ENCODE measurements around the gene DAAM2.

DAAM2 gene

GRCh38 chr6:39889229-39889628 is 97.1 kb downstream of the DAAM2 start:
- FAIRE-seq = no peak

DNA sequence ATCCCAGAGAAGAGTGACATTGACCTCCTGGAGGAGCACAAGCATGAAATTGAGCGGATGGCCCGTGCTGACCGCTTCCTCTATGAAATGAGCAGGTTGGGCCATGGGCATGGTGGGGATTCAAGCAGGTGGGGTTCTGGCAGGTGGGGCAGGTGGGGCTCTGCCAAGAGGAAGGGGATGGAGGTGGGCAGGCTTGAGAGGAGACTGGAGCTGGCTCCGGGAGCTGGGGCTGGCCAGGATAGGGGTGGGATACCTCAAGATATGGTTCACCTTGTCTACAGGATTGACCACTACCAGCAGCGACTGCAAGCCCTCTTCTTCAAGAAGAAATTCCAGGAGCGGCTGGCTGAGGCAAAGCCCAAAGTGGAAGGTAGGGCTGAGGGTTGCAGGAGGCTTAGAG is 99.2 kb downstream of the DAAM2 start:
- FAIRE-seq = no peak

- FAIRE-seq = no peak
These were observed 99.8 kb downstream of the DAAM2 start for GRCh38 chr6:39891976-39892375.

DNA sequence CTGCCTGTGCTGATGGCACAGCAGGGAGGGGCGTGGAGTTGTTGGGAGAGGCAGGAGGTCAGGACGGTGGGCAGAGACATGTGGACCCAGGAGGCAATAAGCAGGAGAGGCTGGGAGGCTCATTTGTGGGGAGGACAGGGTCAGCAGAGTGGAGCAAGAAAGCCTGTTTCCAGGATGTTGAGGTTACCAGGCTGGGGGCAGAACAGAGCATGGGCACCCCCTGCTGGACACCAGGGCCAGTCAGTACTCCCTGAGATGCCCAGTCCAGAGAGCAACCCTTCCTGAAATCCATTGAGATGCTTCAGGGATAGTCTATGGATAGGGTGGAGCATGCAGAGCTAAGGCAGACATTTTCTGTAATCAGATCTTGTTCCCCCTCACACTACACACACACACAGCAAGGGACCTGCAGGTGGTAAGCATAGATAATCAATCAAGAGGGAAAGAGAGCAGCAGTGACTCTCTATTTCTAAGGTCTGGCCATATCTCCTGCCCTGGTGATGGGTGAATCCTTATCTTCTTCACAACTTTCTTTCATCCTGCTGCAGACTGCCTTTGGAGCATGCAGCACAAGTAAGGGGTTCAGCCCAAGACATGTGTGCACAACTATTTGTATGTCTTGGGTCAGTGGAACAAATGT is 100.4 kb downstream of the DAAM2 start:
- no peak for FAIRE-seq

DNA sequence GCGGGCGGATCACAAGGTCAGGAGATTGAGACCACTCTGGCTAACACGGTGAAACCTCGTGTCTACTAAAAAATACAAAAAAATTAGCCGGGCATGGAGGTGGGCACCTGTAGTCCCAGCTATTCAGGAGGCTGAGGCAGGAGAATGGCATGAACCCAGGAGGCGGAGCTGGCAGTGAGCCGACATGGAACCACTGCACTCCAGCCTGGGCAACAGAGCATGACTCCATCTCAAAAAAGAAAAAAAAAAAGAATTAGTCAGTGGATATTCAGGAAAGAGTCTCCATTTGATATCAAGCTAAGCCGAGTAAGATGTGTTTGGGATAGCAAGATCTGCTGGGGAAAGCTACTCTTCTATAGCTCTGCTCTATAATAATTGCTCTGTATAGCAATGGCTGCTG is 101.1 kb downstream of the DAAM2 start:
- FAIRE-seq = no peak

GRCh38 chr6:39896701-39897100 is 104.5 kb downstream of the DAAM2 start:
- no peak for FAIRE-seq

DNA sequence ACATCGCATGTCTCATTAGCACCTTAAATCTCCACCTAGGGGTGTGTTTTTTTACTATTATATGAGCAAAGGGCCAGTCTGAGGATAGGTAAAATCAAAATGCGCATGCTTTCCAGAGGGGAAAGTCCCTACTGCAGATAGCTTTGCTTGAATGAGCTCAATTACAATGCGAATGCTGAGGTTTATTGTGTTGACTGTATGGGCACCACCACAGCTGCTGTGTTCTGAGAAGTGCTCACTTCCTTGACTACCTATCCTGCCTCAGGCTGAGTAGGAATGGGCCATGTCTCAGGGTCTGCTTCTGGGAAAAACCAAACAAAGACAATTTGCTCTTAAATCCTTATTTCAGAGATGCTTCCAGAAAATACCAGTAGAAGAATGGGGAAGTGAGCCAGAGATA is 105.5 kb downstream of the DAAM2 start:
- no peak for FAIRE-seq

- FAIRE-seq = no peak
These were observed 106.4 kb downstream of the DAAM2 start for GRCh38 chr6:39898625-39899024.

DNA sequence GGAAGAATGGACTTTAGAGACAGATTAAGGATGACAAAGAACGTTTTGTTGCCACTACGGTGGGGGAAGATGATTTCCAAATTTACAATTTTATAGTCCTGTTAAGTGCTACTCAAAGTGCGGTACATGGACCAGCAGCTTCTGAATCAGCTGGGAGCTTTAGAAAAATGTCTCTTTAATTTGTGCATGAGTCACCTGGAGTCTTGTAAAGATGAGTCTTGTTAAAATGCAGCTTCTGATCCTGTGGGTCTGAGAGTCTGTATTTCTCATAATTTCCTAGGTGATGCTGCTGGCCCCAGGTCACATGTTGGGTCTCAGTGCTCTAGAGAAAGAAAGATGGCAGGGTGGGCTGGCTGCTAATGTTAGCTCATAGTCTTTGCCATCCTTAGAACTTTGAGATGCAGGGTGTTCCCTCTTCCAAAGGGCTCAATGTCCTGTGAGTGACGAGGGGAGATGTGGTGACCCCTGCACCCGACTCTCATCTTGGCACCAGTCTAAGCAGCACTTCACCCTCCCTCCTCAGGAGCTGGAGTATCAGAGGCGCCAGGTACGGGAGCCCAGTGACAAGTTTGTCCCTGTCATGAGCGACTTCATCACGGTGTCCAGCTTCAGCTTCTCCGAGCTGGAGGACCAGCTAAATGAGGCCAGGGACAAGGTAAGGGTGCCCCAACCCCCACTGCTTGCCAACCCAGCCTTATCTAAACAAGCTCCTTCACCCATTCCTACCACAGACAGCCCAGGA is 107.5 kb downstream of the DAAM2 start:
- no peak for FAIRE-seq

GRCh38 chr6:39901116-39901655 is 109.0 kb downstream of the DAAM2 start:
- FAIRE-seq = no peak

DNA sequence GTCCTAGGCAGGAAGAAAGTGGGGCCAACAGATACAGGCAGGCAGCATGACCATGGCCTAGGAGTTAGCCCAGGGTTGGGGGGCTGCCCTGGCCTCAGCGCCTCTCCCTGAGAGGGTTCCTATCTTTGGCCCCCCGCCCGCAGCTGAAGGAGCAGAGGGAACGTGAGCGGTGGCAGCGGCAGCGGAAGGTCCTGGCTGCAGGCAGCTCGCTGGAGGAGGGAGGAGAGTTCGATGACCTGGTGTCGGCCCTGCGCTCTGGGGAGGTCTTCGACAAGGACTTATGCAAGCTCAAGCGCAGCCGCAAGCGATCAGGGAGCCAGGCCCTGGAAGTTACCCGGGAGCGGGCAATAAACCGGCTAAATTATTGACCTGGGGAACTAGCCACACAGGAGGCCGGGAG is 109.5 kb downstream of the DAAM2 start:
- FAIRE-seq = no peak

DNA sequence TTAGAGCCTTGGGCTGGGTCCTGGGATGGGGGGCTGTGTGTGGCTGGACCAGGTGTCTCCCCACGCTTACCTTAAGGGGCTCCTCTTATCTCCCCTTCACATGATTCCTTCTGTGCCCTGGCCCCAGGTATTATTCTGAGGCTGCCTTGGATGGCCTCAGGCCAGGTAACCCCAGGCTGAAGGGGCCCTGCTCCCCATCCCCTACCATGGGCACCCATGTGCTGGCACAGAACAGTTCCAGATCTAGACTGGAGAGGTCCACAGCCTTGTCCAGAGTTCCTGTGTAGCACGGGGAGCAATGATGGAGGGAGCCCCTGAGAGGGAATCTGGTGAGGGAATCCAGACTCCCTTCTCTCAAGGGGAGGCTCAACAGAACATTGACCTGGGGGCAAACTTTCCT is 110.0 kb downstream of the DAAM2 start:
- no peak for FAIRE-seq

- no peak for FAIRE-seq
These were observed 110.8 kb downstream of the DAAM2 start for GRCh38 chr6:39902786-39903465.

GRCh38 chr6:39903656-39904055 is 111.5 kb downstream of the DAAM2 start:
- no peak for FAIRE-seq

GRCh38 chr6:39904946-39905639 is 112.9 kb downstream of the DAAM2 start:
- FAIRE-seq = no peak

DNA sequence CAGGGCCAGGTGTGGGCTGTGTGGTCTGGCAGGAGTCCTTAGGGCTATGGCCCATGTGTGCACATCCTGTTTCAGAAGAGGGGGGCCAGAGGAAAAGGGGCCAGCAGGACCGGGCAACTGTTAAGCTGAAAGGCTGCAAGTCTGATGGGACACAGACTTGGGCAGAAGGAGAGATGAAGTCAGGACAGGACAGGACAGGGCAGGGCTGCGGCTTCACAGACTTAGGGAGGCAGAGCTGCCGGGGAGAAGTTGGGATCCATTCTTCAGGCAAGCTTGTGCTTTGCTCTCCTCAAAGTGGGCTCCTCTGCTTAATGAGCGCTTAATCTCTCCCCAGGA is 113.4 kb downstream of the DAAM2 start:
- FAIRE-seq = no peak

- no peak for FAIRE-seq
These were observed 114.2 kb downstream of the DAAM2 start for GRCh38 chr6:39906318-39906761.

GRCh38 chr6:39907871-39908575 is 115.8 kb downstream of the DAAM2 start:
- FAIRE-seq = no peak

DNA sequence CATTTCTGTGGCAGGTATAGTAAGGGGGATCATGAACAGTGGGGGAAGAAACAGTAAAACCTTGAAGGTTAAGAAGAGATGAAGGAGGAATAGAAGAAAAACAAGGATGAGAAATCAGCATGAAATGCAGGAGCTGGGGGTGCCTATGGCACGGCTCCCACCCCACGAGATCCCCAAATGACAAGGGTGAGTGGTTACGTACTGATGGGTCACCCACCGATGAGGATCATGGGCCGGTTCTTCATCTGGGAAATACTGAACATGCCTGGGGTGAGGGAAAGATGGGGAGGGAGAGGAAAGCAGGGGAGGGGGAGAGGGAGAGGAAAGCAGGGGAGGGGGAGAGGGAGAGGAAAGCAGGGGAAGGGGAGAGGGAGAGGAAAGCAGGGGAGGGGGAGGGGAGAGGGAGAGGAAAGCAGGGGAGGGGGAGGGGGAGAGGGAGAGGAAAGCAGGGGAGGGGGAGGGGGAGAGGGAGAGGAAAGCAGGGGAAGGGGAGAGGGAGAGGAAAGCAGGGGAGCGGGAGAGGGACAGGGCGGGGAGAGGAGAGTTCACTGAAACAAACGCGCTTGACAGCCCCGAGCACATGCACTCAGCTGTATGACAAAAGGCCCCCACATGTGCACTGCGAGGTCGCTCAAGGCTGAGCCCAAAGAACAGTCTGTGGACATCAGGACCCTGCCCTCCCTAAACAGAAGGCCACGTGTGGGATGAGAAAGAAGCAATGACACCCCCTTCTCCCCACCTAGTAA is 116.8 kb downstream of the DAAM2 start:
- FAIRE-seq = no peak

DNA sequence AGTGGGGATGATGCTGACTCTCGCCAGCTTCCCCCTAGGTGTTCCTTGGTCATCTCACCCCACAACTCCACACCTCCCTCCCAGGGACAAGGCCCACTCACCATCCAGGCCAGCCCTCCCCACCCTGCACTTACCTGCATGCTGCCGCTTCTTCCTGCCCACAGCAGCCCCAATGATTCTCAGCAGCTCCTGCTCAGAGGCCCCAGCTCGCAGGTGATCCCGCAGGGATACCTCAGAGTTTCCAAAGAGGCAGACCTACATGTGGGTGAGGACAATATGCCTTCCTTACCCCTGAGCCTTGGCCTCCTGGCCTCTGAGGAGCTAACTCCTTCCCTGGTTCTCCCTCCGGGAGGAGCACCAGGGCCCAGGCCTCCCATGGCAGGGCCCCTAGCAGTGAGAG is 117.5 kb downstream of the DAAM2 start:
- FAIRE-seq = no peak

GRCh38 chr6:39910164-39910563 is 118.0 kb downstream of the DAAM2 start:
- FAIRE-seq = no peak

DNA sequence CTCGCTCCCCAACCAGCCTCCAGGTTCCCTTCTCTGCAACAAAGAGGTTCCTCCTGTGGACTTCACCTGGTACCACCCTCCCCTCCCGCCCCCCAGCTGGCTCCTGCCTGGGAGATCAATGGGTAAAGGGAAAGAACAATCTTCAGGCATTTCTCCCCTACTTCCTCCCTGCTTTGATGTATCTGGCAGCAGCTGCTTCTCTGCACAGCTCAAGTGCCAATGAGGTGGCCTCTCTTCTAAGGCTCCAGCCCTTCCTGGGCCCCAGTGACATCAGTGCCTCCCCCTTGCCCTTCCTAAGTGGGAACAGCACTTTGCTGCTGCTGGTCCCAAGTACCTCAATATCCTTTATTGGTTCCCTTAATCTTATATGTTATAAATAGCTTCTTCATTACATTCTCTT is 118.6 kb downstream of the DAAM2 start:
- FAIRE-seq = no peak

Data from colon (tissue), 2 donors.